GM12891 (cell line): ENCODE measurements around the gene MYO15A.

Experiments used
- DNase-seq: peaks from one replicate; pipeline ENCODE4 v3.0.0; 2011; ENCODE audit warnings: low spot score; ENCODE audit not compliant: insufficient read length
- FAIRE-seq: peaks from 2 replicates; lab custom pipeline; 2011; peaks lifted over from hg19 to GRCh38; lab: Jason Lieb, UNC
- PAX5 ChIP-seq: IDR thresholded peaks from 2 replicates; pipeline ENCODE4 v1.6.1; 2011; ENCODE audit warnings: low read length, moderate library complexity, mild to moderate bottlenecking; ENCODE audit not compliant: insufficient read depth, severe bottlenecking
- POLR2A ChIP-seq: IDR thresholded peaks from 2 replicates; pipeline ENCODE4 v1.6.1; 2011; ENCODE audit warnings: low read depth, low read length, control low read depth
- POLR2AphosphoS5 ChIP-seq: IDR thresholded peaks from 2 replicates; pipeline ENCODE4 v1.6.1; 2011; ENCODE audit warnings: low read depth, low read length, control low read depth
- POU2F2 ChIP-seq: IDR thresholded peaks from 2 replicates; pipeline ENCODE4 v1.6.1; 2011; ENCODE audit warnings: low read depth, mild to moderate bottlenecking, control low read depth, low read length, moderate library complexity
- SPI1 ChIP-seq: IDR thresholded peaks from 2 replicates; pipeline ENCODE4 v1.6.1; 2011; ENCODE audit warnings: low read depth, low read length, control low read depth
- TAF1 ChIP-seq: IDR thresholded peaks from 2 replicates; pipeline ENCODE4 v1.6.1; 2011; ENCODE audit warnings: low read depth, low read length, control low read depth

The MYO15A gene

DNA sequence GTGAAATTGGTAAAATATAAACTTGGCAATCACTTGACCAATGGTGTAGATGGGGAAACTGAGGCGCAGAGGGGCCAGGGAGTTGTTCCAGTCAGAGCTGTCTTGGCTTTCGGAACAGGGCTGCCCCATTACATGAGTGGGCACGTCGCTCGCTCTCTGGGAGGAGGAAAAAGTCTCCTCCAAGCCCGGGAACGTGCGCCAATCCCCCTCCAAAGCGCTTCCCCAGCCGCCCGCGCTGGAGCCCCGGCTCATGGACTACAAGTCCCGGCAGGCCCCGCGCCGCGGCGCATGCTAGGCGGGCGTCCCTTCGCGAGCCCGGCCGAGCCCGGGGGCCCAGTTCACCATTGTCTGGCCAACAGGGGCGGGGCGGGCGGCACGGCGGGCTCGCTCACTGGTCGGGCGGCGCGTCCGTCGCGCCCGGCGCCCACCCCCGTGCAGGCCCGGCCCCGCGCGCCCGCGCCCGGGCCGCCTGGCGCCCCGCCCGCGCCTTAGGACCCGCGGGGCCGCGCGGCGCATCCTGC is 116.6 kb downstream of the MYO15A start, which contains the start of gene LLGL1:
Gene LLGL1 (plus strand): TSS at position 515 of the 521 bp plus-strand sequence. CDS start 48 bp downstream, outside the sequence.
- FAIRE-seq: peak; percentile 98
- TF ChIP-seq POLR2A (no peak), SPI1 (no peak), POU2F2 (no peak), POLR2AphosphoS5 (no peak), TAF1 (no peak), PAX5 (no peak)
- peak; percentile 100 for DNase-seq

DNA sequence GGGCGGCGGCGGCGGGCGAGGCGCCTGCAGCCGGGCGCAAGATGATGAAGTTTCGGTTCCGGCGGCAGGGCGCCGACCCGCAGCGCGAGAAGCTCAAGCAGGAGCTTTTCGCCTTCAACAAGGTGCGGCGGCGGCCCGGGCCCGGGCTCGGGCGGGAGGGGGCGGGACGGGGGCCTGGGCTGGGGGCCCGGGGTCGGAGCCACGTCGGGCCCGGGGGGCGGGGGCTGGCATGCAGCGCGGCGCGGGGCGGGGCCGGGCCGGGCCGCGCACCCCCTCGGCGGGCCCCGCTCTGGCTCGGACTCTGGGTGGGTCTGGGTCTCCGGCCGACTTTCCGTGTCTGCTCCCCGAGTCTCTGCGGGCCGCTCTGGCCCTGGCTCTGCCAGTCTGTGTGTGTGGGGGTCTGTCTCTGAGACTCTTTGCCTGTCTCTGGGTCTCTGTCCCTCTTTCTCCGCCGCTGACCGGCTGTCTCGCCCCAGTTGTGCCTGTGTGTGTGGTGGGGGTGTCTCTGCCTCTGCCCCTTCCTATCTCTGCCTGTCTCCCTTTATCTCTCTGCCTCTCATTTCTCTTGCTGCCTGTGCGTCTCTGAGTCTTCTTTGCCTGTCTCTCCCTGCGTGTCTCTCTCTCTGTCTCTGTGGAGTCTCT is 117.2 kb downstream of the MYO15A start:
- no peak for DNase-seq
- peak; percentile 52 for FAIRE-seq
- TF ChIP-seq POLR2AphosphoS5: no peak
- no peak for TF ChIP-seq PAX5
- no peak for TF ChIP-seq POLR2A
- TF ChIP-seq SPI1: no peak
- no peak for TF ChIP-seq TAF1
- TF ChIP-seq POU2F2: no peak

GRCh38 chr17:18226284-18226945 is 117.9 kb downstream of the MYO15A start:
- TF ChIP-seq TAF1 (no peak), POU2F2 (no peak), SPI1 (no peak), POLR2A (no peak), POLR2AphosphoS5 (no peak), PAX5 (no peak)
- FAIRE-seq (no peak), DNase-seq (no peak)

GRCh38 chr17:18227635-18228034 is 119.1 kb downstream of the MYO15A start:
- DNase-seq (no peak), FAIRE-seq (no peak)
- no peak for TF ChIP-seq POLR2A
- no peak for TF ChIP-seq POU2F2
- no peak for TF ChIP-seq PAX5
- no peak for TF ChIP-seq SPI1
- no peak for TF ChIP-seq POLR2AphosphoS5
- TF ChIP-seq TAF1: no peak

GRCh38 chr17:18228176-18228682 is 119.7 kb downstream of the MYO15A start:
- TF ChIP-seq POLR2A: no peak
- TF ChIP-seq POLR2AphosphoS5: no peak
- TF ChIP-seq TAF1: no peak
- no peak for TF ChIP-seq PAX5
- TF ChIP-seq POU2F2: no peak
- no peak for TF ChIP-seq SPI1
- FAIRE-seq (no peak), DNase-seq (no peak)

DNA sequence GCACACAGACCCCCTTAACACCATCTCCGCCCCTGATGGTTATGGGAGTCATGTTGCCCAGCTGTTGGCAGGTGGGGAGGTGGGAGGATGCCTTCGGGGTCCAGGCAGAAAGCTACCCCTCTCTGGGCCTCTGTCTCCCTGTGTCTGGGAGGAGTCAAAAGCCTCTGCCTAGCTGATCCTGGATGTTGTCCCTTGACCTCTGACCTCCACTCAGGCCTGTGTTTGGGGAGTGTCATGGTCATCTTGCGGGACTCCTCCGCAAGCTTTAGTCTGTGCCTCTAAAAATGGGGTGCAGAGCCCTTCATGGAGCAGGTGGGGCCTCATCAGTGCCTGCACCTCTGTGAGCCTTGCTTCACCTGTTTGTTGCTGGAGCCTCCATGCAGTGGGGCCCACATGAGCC is 120.7 kb downstream of the MYO15A start:
- FAIRE-seq (no peak), DNase-seq (no peak)
- TF ChIP-seq POLR2AphosphoS5 (no peak), POLR2A (no peak), PAX5 (no peak), TAF1 (no peak), POU2F2 (no peak), SPI1 (no peak)
